Measurements from ENCODE around the gene ARHGEF1. TPM values are rescaled to one million over a fixed set of nuclear protein-coding genes. Genes with fewer than 3 reads are reported as not detected.

The ARHGEF1 gene
- total RNA-seq, 1 donor from 2014 or later: 70.5 TPM

DNA sequence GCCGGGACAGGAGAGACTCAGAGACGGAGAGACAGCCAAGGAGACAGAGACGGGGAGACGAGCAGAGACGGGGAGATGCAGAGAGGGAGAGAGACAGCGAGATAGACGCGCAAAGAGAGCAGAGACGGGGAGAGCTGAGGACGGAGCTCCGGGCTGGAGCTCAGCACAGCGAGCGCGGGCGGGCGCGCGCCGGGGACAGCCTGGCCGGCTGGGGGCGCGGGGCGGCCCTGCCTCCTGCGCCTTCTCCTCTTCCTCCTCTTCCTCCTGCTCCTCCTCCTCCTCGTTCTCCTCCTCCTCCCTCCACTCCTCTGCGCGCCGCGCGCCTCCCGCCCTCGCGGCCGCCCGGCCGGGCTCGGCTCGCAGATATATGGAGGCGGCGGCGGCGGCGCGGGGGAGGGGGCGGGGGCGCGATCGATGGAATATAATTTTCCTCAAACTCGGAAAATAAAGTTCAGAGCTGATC lies 45.3 kb downstream of the ARHGEF1 start, which contains the start of gene ERFL:
Gene ERFL, minus strand, starts transcription at position 229 of the 463 bp plus-strand sequence. CDS start 15,530 bp downstream, outside the sequence.
- Mint-ChIP-seq H3K4me3 (ENCODE audit: unreplicated experiment) (peak within 1 kb of the TSS; percentile 75), H3K27ac (ENCODE audit: unreplicated experiment) (no peak within 1 kb of the TSS), H3K9me3 (ENCODE audit: low read depth) (no peaks in the 10 kb centered on the region), H3K36me3 (ENCODE audit: low read depth) (peaks cover 3% of the 10 kb centered on the region), H3K4me1 (ENCODE audit: low read depth) (peaks cover 7% of the 10 kb centered on the region), H3K27me3 (ENCODE audit: low read depth) (peaks cover 38% of the 10 kb centered on the region)
- TF ChIP-seq, protein P1, sequence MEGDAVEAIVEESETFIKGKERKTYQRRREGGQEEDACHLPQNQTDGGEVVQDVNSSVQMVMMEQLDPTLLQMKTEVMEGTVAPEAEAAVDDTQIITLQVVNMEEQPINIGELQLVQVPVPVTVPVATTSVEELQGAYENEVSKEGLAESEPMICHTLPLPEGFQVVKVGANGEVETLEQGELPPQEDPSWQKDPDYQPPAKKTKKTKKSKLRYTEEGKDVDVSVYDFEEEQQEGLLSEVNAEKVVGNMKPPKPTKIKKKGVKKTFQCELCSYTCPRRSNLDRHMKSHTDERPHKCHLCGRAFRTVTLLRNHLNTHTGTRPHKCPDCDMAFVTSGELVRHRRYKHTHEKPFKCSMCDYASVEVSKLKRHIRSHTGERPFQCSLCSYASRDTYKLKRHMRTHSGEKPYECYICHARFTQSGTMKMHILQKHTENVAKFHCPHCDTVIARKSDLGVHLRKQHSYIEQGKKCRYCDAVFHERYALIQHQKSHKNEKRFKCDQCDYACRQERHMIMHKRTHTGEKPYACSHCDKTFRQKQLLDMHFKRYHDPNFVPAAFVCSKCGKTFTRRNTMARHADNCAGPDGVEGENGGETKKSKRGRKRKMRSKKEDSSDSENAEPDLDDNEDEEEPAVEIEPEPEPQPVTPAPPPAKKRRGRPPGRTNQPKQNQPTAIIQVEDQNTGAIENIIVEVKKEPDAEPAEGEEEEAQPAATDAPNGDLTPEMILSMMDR (IDR thresholded peaks at IDR 0.05): peak; percentile 27
- DNase-seq (ENCODE audit: low spot score): no peak

DNA sequence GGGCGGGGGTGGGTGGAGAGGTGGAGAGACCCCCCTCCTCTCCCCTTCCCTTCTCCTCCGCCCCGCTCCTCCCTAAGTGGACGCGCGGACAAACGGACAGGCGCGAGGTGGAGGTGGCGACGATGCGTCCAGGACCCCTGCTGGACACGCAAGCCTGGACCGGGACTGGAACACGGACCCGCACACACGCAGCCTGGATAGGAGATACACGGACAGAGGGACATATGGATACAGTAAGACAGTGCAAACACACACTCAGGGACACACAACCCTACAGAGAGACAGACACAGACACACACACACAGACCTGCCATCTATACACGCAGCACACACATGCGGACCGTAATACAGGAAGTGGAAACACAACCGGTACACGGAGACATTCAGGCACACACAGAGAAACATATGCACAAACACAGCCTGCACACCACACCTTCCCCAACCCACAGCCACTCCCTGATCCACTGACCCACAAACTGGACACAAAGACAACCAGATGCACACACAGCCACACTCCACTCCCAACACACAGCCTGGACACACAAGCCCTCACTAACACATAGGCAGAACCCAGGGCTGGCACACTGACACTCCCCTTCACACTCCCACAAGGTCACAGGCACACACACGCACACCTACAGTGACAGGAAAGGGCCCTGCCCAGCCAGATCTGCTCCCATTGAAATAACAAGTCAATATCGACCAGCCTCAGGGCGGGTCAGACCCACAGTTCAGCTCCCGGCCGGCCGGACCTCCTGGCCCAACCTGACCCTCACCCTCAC lies 46.0 kb downstream of the ARHGEF1 start:
- Mint-ChIP-seq H3K27ac (ENCODE audit: unreplicated experiment) (no peak overlapping the region), H3K27me3 (ENCODE audit: low read depth) (peaks cover 43% of the 10 kb centered on the region)

DNA sequence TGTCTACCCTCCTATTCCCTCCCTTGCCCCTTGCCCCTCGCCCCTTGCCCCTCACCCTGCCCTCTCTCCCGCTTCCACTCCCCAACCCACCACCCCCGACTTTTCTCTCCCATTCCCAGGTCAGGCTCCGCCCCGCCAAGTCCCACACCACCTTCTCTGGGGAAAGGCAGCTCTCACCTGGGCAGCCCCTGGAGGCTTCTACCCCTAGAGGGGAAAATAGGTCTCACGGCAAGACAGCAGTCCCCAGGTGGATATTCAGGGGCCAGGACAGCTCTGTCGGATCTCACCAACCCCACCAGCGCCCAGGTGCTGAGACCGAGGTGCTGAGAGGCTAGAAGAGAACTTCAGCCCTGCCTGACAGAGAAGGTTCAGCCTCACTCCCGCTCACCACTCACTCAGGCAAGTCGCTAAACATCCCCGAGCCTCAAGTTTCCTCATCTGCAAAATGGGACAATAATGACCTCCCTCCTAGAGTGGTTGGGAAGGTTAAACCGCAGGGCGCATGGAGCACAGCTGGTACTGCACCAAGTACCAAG lies 46.6 kb downstream of the ARHGEF1 start:
- Mint-ChIP-seq H3K27ac (ENCODE audit: unreplicated experiment) (no peak overlapping the region), H3K4me1 (ENCODE audit: low read depth) (peaks cover 7% of the 10 kb centered on the region), H3K36me3 (ENCODE audit: low read depth) (peaks cover 3% of the 10 kb centered on the region), H3K9me3 (ENCODE audit: low read depth) (no peaks in the 10 kb centered on the region), H3K27me3 (ENCODE audit: low read depth) (peaks cover 48% of the 10 kb centered on the region), H3K4me3 (ENCODE audit: unreplicated experiment) (no peak overlapping the region)
- TF ChIP-seq, protein P1 (IDR thresholded peaks at IDR 0.05): no peak
- DNase-seq (ENCODE audit: low spot score): no peak

More for the DNA sequence above, 46.0 kb downstream of the ARHGEF1 start:
- no peak for DNase-seq (ENCODE audit: low spot score)
- Mint-ChIP-seq H3K4me1 (ENCODE audit: low read depth) (peaks cover 7% of the 10 kb centered on the region), H3K9me3 (ENCODE audit: low read depth) (no peaks in the 10 kb centered on the region), H3K4me3 (ENCODE audit: unreplicated experiment) (peak overlapping the region; percentile 59), H3K36me3 (ENCODE audit: low read depth) (peaks cover 3% of the 10 kb centered on the region)
- TF ChIP-seq, protein P1 (IDR thresholded peaks at IDR 0.05): peak; percentile 20

DNA sequence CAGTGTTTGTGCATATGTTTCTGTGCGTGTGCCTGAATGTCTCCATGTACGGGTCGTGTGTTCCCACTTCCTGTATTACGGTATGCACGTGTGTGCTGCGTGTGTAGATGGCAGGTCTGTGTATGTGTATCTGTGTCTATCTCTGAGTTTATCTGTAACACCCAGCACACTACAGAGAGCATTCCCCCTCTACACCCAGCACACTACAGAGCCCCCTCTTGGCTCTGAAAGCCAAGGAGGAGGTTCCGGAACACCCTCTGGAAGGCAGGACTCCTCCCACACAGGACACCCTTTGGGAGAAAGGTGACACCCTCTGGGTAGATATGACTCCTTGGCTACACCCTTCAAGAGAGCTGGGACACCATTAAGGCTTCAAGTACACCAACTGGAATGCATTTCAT lies 47.3 kb downstream of the ARHGEF1 start:
- H3K4me3 Mint-ChIP-seq (ENCODE audit: unreplicated experiment): no peak overlapping the region
- H3K27me3 Mint-ChIP-seq (ENCODE audit: low read depth): peaks cover 54% of the 10 kb centered on the region
- TF ChIP-seq, protein P1 (IDR thresholded peaks at IDR 0.05): no peak
- no peaks in the 10 kb centered on the region for H3K9me3 Mint-ChIP-seq (ENCODE audit: low read depth)
- peaks cover 7% of the 10 kb centered on the region for H3K4me1 Mint-ChIP-seq (ENCODE audit: low read depth)
- DNase-seq (ENCODE audit: low spot score): no peak
- peaks cover 3% of the 10 kb centered on the region for H3K36me3 Mint-ChIP-seq (ENCODE audit: low read depth)
- no peak overlapping the region for H3K27ac Mint-ChIP-seq (ENCODE audit: unreplicated experiment)

DNA sequence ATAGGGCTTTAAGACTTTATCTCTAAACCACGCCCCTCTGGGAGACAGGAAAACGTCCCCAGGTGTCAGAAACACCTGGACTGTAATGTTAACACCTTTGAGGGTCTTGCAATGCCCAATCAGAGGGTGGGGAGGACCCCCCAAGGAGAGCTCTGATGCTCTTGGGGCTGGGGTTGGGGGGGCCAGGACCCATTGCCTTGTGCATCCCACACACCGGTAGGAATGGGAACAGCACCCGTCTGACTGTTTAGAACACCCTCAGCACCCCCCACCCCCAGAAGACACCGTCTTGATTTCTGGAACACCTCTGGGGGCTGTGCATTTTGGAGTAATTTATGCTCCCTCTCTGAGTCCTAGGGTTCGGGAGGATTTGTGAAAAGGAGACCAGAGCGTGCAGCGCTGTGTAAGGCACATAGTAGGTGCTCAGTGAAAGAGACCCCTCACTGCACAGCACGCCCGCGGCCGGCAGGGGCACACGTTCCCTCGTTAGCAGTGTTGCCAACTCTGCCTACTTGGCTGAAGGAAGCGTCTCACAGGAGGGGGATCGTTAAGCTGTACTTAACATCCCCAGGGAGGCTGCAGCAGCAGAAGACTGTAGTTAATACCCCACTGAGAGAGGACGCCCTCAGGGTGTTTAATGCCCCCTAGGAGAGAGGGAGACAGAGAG lies 48.1 kb downstream of the ARHGEF1 start:
- DNase-seq (ENCODE audit: low spot score): no peak
- no peak overlapping the region for H3K27ac Mint-ChIP-seq (ENCODE audit: unreplicated experiment)
- H3K36me3 Mint-ChIP-seq (ENCODE audit: low read depth): peaks cover 3% of the 10 kb centered on the region
- no peaks in the 10 kb centered on the region for H3K9me3 Mint-ChIP-seq (ENCODE audit: low read depth)
- H3K4me3 Mint-ChIP-seq (ENCODE audit: unreplicated experiment): no peak overlapping the region
- peaks cover 7% of the 10 kb centered on the region for H3K4me1 Mint-ChIP-seq (ENCODE audit: low read depth)
- TF ChIP-seq, protein P1 (IDR thresholded peaks at IDR 0.05): peak; percentile 72
- H3K27me3 Mint-ChIP-seq (ENCODE audit: low read depth): peaks cover 56% of the 10 kb centered on the region
